K562 (cell line): Measurements from ENCODE around the gene ZCRB1. TPM values are rescaled to one million over a fixed set of nuclear protein-coding genes. Genes with fewer than 3 reads are reported as not detected.
A peak's percentile ranks its signal among the peaks of the same experiment; 100 is the strongest.

ENCODE experiments used
- ATAC-seq: fragments of 200-7000 bp; cut with Tn5 transposase; 3 replicates; pipeline ENCODE4 v1.9.1; 2020; ENCODE audit warnings: moderate library complexity
- BruUV-seq: library from RNA; stranded (reverse); fragments of 400-500 nt; replicated peaks from 2 replicates; lab custom pipeline; 2021; lab: Mats Ljungman, UMichigan
- CTCF ChIA-PET: fragments of 300-600 bp; formaldehyde crosslinking; extraction: SDS; loops from one replicate; lab custom pipeline; 2021; ENCODE audit warnings: low intra/inter-chr PET ratio; lab: Yijun Ruan, JAX
- POLR2A ChIA-PET: fragments of 300-600, 350-650 bp; sonication (Branson Sonifier 250); formaldehyde crosslinking; extraction: SDS; loops from one replicate; lab custom pipeline; 2021; ENCODE audit warnings: antibody characterized with exemption, inconsistent platforms; lab: Yijun Ruan, JAX
- DNase-seq, 4 experiments: peaks; one replicate each; pipeline versions ENCODE4 v3.0.0 to v3.0.0-alpha.2; 2011 to 2018; ENCODE audit warnings: low spot score in 3 of 4, mixed read lengths in 3 of 4; ENCODE audit errors: extremely low read depth in 1 of 4
- FAIRE-seq: peaks from 2 replicates; lab custom pipeline; 2011; peaks lifted over from hg19 to GRCh38; lab: Jason Lieb, UNC
- H2AFZ ChIP-seq: 2 replicates; pipeline ENCODE4 v1.6.0; 2011; ENCODE audit warnings: low read depth, low read length, control low read depth, inconsistent platforms
- H3K27ac ChIP-seq: fragments of 200-600 bp; 3 replicates; pipeline ENCODE4 v1.8.0; 2011; ENCODE audit warnings: low read depth, mild to moderate bottlenecking, control low read depth, inconsistent platforms, low read length, moderate library complexity, mixed read lengths; ENCODE audit errors: extremely low read depth
- H3K27me3 ChIP-seq, 2 experiments: fragments of 300-600 bp in 1 of 2; 2 replicates in 1 of 2; 3 replicates in 1 of 2; pipeline versions ENCODE4 v1.6.0 to v1.8.0; 2011; ENCODE audit warnings: inconsistent platforms in 2 of 2, low read length in 2 of 2, mild to moderate bottlenecking in 1 of 2, mixed read lengths in 1 of 2, moderate library complexity in 1 of 2; ENCODE audit not compliant: control insufficient read depth in 2 of 2, insufficient read depth in 2 of 2
- H3K36me3 ChIP-seq: fragments of 300-600 bp; 3 replicates; pipeline ENCODE4 v1.8.0; 2011; ENCODE audit warnings: mild to moderate bottlenecking, low read length, inconsistent platforms; ENCODE audit not compliant: control insufficient read depth, insufficient read depth
- H3K4me1 ChIP-seq, 2 experiments: fragments of 200-600 bp in 1 of 2; replicated peaks in 1 of 2; 2 replicates in 1 of 2; 3 replicates in 1 of 2; pipeline versions ENCODE4 v1.5.1 to v1.8.0; 2011; ENCODE audit warnings: inconsistent platforms in 2 of 2, low read length in 2 of 2, mild to moderate bottlenecking in 1 of 2, mixed read lengths in 1 of 2, moderate library complexity in 1 of 2; ENCODE audit not compliant: control insufficient read depth in 2 of 2, insufficient read depth in 2 of 2
- H3K4me2 ChIP-seq: 2 replicates; pipeline ENCODE4 v1.6.1; 2011; ENCODE audit warnings: low read length, control low read depth, inconsistent platforms, mixed read lengths; ENCODE audit not compliant: insufficient read depth
- H3K4me3 ChIP-seq: fragments of 200-600 bp; sonication (generic), shearing (Covaris generic); 2 replicates; pipeline ENCODE4 v1.5.1; 2016; ENCODE audit warnings: control low read depth, inconsistent platforms
- H3K79me2 ChIP-seq: fragments of 200-600 bp; 3 replicates; pipeline ENCODE4 v1.8.0; 2011; ENCODE audit warnings: low read length, inconsistent platforms; ENCODE audit not compliant: control insufficient read depth, insufficient read depth
- H3K9ac ChIP-seq, 2 experiments: 2 replicates each; pipeline versions ENCODE4 v1.6.0 to v1.6.1; 2011; ENCODE audit warnings: low read depth in 2 of 2, low read length in 2 of 2, control low read depth in 1 of 2, inconsistent platforms in 1 of 2, mild to moderate bottlenecking in 1 of 2, mixed read lengths in 1 of 2; ENCODE audit not compliant: insufficient read depth in 1 of 2
- H3K9me1 ChIP-seq: one replicate; pipeline ENCODE4 v1.6.0; 2011; ENCODE audit warnings: inconsistent platforms, mild to moderate bottlenecking, low read length, moderate library complexity; ENCODE audit not compliant: control insufficient read depth, insufficient read depth
- H3K9me3 ChIP-seq: replicated peaks from 2 replicates; pipeline ENCODE4 v1.5.1; 2011; ENCODE audit warnings: low read depth, low read length, inconsistent platforms; ENCODE audit not compliant: control insufficient read depth, insufficient read depth
- H4K20me1 ChIP-seq: replicated peaks from 2 replicates; pipeline ENCODE4 v1.6.1; 2011; ENCODE audit warnings: low read length, inconsistent platforms, mixed read lengths; ENCODE audit not compliant: control insufficient read depth, insufficient read depth
- CAMTA2 ChIP-seq: fragments of 250-450 bp; sonication (Bioruptor Pico); conservative IDR thresholded peaks from 2 replicates; pipeline ENCODE4 v1.5.1; 2022
- FOXA3 ChIP-seq, 2 experiments: fragments of 450-650 bp in 1 of 2; sonication (generic) in 1 of 2; formaldehyde crosslinking; IDR thresholded peaks in 1 of 2; conservative IDR thresholded peaks in 1 of 2; 2 replicates each; pipeline versions ENCODE4 v1.4.0 to v1.8.0; 2020 to 2022; ENCODE audit warnings: mild to moderate bottlenecking in 2 of 2, missing genetic modification reagents in 1 of 2
- GABPB1 ChIP-seq: sonication (generic); formaldehyde crosslinking; IDR thresholded peaks from 2 replicates; pipeline ENCODE4 v1.8.0; 2022; ENCODE audit warnings: mild to moderate bottlenecking, missing genetic modification reagents
- HNRNPH1 ChIP-seq: fragments of 200-400 bp; formaldehyde crosslinking; optimal IDR thresholded peaks from 2 replicates; pipeline ENCODE3; 2017; ENCODE audit warnings: low read depth, mild to moderate bottlenecking, low read length, moderate library complexity
- NR2C2 ChIP-seq, 2 experiments: fragments of 200-800 bp in 1 of 2; sonication (Bioruptor generic) in 1 of 2; sonication (generic) in 1 of 2; formaldehyde crosslinking in 1 of 2; IDR thresholded peaks; 2 replicates each; pipeline versions ENCODE4 v1.6.1 to v1.8.0; 2016 to 2022; ENCODE audit warnings: mild to moderate bottlenecking in 1 of 2, missing compliant biosample characterization in 1 of 2, missing genetic modification characterization in 1 of 2, missing genetic modification reagents in 1 of 2
- SAP30 ChIP-seq: fragments of 200-600 bp; sonication (generic); IDR thresholded peaks from 2 replicates; pipeline ENCODE4 v1.6.1; 2012; ENCODE audit warnings: borderline replicate concordance, low read depth, mild to moderate bottlenecking, moderate library complexity, low read length, control low read depth, inconsistent platforms; ENCODE audit not compliant: insufficient read depth, poor library complexity, severe bottlenecking
- ZFP36 ChIP-seq: fragments of 150-350 bp; IDR thresholded peaks from 2 replicates; pipeline ENCODE4 v1.6.1; 2018; ENCODE audit warnings: low read length, low read depth; ENCODE audit not compliant: partially characterized antibody
- ZNF76 ChIP-seq: fragments of 250-450 bp; sonication (Bioruptor Pico); IDR thresholded peaks from 2 replicates; pipeline ENCODE4 v1.4.0; 2020; ENCODE audit warnings: mild to moderate bottlenecking, moderate library complexity, borderline replicate concordance
- WGBS: fragments of 100-300 bp; shearing (Covaris generic); methylation state at CpG from one replicate; pipeline ENCODE4 v1.1.6; 2016; ENCODE audit warnings: low coverage, mixed read lengths; ENCODE audit not compliant: insufficient coverage; ENCODE audit errors: missing lambda C conversion rate; 5-methylcytosine and 5-hydroxymethylcytosine counted together
- in situ Hi-C: fragments of 300-500 bp; cut with MboI; formaldehyde crosslinking; loops from 4 replicates; pipeline ENCODE4 v1.15.0; 2018; ENCODE audit warnings: inconsistent platforms, mixed read lengths
- intact Hi-C: fragments of 100-400 bp; cut with micrococcal nuclease; formaldehyde crosslinking; loops from 2 replicates; pipeline ENCODE4 v1.14.2; 2022
- polyA plus RNA-seq, 8 experiments: library from polyadenylated mRNA; depleted of rRNA in 4 of 8; stranded (reverse) in 5 of 8; unstranded in 3 of 8; fragments of >200 nt; fragmentation: Nextera tagmentation in 2 of 8; fragmentation: Illumina TruSeq in 1 of 8; extraction: Ambion mirVana in 2 of 8; extraction: Trizol in 1 of 8; gene quantifications; 2 replicates each; pipeline versions ENCODE4 v1.2.1 to v1.2.3, GENCODE V29; 2011 to 2014; ENCODE audit warnings: inconsistent platforms in 1 of 8, missing spikeins in 1 of 8
- total RNA-seq, 7 experiments: library from RNA; depleted of rRNA in 6 of 7; stranded (reverse); fragments of >200 nt in 6 of 7; fragmentation: Illumina TruSeq in 2 of 7; extraction: Trizol in 2 of 7; gene quantifications; 2 replicates each; pipeline versions ENCODE4 v1.2.1 to v1.2.3, GENCODE V29; 2011 to 2021; ENCODE audit warnings: low replicate concordance in 1 of 7

The ZCRB1 gene
- total and polyA plus RNA-seq, 9 of the 15 experiments (the other 6 are each of a cell fraction or from before 2014, with no cell fraction given), result 36.0 to 102 (median 51.0) TPM

- Histone ChIP-seq H3K9me1 (no peaks in the 10 kb centered on the region), H3K36me3 (no peaks in the 10 kb centered on the region), H4K20me1 (no peaks in the 10 kb centered on the region), H3K4me1 (peaks cover 0 to 3% of the 10 kb centered on the region in 2 experiments; a peak in 2 of 5 replicates), H3K27me3 (peaks cover 13 to 21% of the 10 kb centered on the region in 2 experiments; a peak in 4 of 5 replicates), H3K4me2 (no peak overlapping the region; the same call in 1 of the 2 replicates), H3K9ac (no peak overlapping the region), H3K4me3 (no peak overlapping the region), H3K79me2 (no peaks in the 10 kb centered on the region), H2AFZ (no peak overlapping the region), H3K9me3 (no peaks in the 10 kb centered on the region), H3K27ac (no peak overlapping the region)
- ChIA-PET POLR2A (no interaction called here), CTCF (no interaction called here)
- no TSS peak for BruUV-seq
- no peak for TF ChIP-seq FOXA3 (CRISPR knock-in tag; conservative IDR thresholded peaks at IDR 0.05 in 1 of 2, IDR thresholded peaks at IDR 0.05 in 1 of 2)
- 5% methylated on average over 9 of the region's 9 CpGs for WGBS
- peak; percentile 56 for ATAC-seq
- intact Hi-C loops (no loop called here), in situ Hi-C loops (no loop called here)
- no peak for DNase-seq
- FAIRE-seq, result no peak
Observed at GRCh38 chr12:42288544-42288943, 37.4 kb downstream of the ZCRB1 start.

- BruUV-seq, result no TSS peak
- CTCF ChIA-PET, result no interaction called here
- in situ Hi-C loops, result no loop called here
Observed at GRCh38 chr12:42286741-42287140, 39.2 kb downstream of the ZCRB1 start.

More at GRCh38 chr12:42286741-42287140, 39.2 kb downstream of the ZCRB1 start:
- Histone ChIP-seq H3K4me2 (no peak overlapping the region), H3K36me3 (no peaks in the 10 kb centered on the region), H3K9me1 (no peaks in the 10 kb centered on the region), H3K27ac (no peak overlapping the region), H3K27me3 (peaks cover 13 to 21% of the 10 kb centered on the region in 2 experiments; a peak in 4 of 5 replicates), H3K9me3 (no peaks in the 10 kb centered on the region), H3K9ac (no peak overlapping the region), H3K4me3 (no peak overlapping the region), H3K4me1 (peaks cover 0 to 3% of the 10 kb centered on the region in 2 experiments; a peak in 2 of 5 replicates), H2AFZ (no peak overlapping the region), H4K20me1 (no peaks in the 10 kb centered on the region)
- ATAC-seq, result no peak
- FAIRE-seq, result no peak
- DNase-seq, result no peak
- WGBS, result 22% methylated on average over 17 of the region's 26 CpGs
- POLR2A ChIA-PET, result no interaction called here
- TF ChIP-seq FOXA3 (CRISPR knock-in tag; conservative IDR thresholded peaks at IDR 0.05 in 1 of 2, IDR thresholded peaks at IDR 0.05 in 1 of 2) (no peak), GABPB1 (no peak), HNRNPH1 (no peak), CAMTA2 (no peak), NR2C2 (CRISPR knock-in tag; IDR thresholded peaks at IDR 0.05) (no peak), NR2C2 (tag; IDR thresholded peaks at IDR 0.05) (no peak), SAP30 (no peak), ZFP36 (no peak), ZNF76 (CRISPR knock-in tag) (no peak)
- TF ChIP-seq, all 486 proteins: peak for 0
- intact Hi-C loops, result no loop called here
- H3K79me2 ChIP-seq, result no peaks in the 10 kb centered on the region
